Measurements from ENCODE around the gene DRC1. TPM values are rescaled to one million over a fixed set of nuclear protein-coding genes. Genes with fewer than 3 reads are reported as not detected.
A peak's percentile ranks its signal among the peaks of the same experiment; 100 is the strongest.

DRC1 gene
- total and polyA plus RNA-seq, 2 of the 13 experiments (the other 11 are each of a cell fraction or from before 2014, with no cell fraction given) = 0.07 TPM; not detected in 1

- TF ChIP-seq, protein P1, sequence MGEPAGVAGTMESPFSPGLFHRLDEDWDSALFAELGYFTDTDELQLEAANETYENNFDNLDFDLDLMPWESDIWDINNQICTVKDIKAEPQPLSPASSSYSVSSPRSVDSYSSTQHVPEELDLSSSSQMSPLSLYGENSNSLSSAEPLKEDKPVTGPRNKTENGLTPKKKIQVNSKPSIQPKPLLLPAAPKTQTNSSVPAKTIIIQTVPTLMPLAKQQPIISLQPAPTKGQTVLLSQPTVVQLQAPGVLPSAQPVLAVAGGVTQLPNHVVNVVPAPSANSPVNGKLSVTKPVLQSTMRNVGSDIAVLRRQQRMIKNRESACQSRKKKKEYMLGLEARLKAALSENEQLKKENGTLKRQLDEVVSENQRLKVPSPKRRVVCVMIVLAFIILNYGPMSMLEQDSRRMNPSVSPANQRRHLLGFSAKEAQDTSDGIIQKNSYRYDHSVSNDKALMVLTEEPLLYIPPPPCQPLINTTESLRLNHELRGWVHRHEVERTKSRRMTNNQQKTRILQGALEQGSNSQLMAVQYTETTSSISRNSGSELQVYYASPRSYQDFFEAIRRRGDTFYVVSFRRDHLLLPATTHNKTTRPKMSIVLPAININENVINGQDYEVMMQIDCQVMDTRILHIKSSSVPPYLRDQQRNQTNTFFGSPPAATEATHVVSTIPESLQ (CRISPR knock-in tag; conservative IDR thresholded peaks at IDR 0.05) = no peak
- no peak for TF ChIP-seq ETV6 (CRISPR knock-in tag; conservative IDR thresholded peaks at IDR 0.05)
- peak; percentile 88 for TF ChIP-seq ZFX (CRISPR knock-in tag; IDR thresholded peaks at IDR 0.05; ENCODE audit: low read depth)
- no peak for TF ChIP-seq TFAP4 (IDR thresholded peaks at IDR 0.05; ENCODE audit: borderline replicate concordance, low read depth)
- TF ChIP-seq ZNF280D (CRISPR knock-in tag; IDR thresholded peaks at IDR 0.05) = 0 out of 2 replicates have a peak, but pooled peaks have one; percentile 27
- TF ChIP-seq MIER3 (CRISPR knock-in tag; IDR thresholded peaks at IDR 0.05; ENCODE audit: borderline replicate concordance) = 0 out of 2 replicates have a peak, but pooled peaks have one; percentile 43
- TF ChIP-seq NFATC3 (CRISPR knock-in tag; IDR thresholded peaks at IDR 0.05) = no peak
- TF ChIP-seq REXO4 (CRISPR knock-in tag; IDR thresholded peaks at IDR 0.05; ENCODE audit: borderline replicate concordance) = peak; percentile 52; the same call in 1 of the 2 replicates
- TF ChIP-seq, protein P2, sequence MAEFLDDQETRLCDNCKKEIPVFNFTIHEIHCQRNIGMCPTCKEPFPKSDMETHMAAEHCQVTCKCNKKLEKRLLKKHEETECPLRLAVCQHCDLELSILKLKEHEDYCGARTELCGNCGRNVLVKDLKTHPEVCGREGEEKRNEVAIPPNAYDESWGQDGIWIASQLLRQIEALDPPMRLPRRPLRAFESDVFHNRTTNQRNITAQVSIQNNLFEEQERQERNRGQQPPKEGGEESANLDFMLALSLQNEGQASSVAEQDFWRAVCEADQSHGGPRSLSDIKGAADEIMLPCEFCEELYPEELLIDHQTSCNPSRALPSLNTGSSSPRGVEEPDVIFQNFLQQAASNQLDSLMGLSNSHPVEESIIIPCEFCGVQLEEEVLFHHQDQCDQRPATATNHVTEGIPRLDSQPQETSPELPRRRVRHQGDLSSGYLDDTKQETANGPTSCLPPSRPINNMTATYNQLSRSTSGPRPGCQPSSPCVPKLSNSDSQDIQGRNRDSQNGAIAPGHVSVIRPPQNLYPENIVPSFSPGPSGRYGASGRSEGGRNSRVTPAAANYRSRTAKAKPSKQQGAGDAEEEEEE (CRISPR knock-in tag; IDR thresholded peaks at IDR 0.05; ENCODE audit: borderline replicate concordance) = no peak
- no peak for TF ChIP-seq ZNF326 (CRISPR knock-in tag; IDR thresholded peaks at IDR 0.05; ENCODE audit: borderline replicate concordance)
- TF ChIP-seq, protein P3, sequence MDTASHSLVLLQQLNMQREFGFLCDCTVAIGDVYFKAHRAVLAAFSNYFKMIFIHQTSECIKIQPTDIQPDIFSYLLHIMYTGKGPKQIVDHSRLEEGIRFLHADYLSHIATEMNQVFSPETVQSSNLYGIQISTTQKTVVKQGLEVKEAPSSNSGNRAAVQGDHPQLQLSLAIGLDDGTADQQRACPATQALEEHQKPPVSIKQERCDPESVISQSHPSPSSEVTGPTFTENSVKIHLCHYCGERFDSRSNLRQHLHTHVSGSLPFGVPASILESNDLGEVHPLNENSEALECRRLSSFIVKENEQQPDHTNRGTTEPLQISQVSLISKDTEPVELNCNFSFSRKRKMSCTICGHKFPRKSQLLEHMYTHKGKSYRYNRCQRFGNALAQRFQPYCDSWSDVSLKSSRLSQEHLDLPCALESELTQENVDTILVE (CRISPR knock-in tag; IDR thresholded peaks at IDR 0.05) = 0 out of 2 replicates have a peak, but pooled peaks have one; percentile 25
- TF ChIP-seq RORA (CRISPR knock-in tag; IDR thresholded peaks at IDR 0.05) = no peak
- peak; percentile 79 for TF ChIP-seq RXRB (CRISPR knock-in tag; IDR thresholded peaks at IDR 0.05; ENCODE audit: borderline replicate concordance)
- no peak; the same call in 1 of the 2 replicates for TF ChIP-seq CREM (IDR thresholded peaks at IDR 0.05)
- no peak for TF ChIP-seq CREM (CRISPR knock-in tag; IDR thresholded peaks at IDR 0.05)
Observed at GRCh38 chr2:26456440-26457250, 54.9 kb downstream of the DRC1 start (continued).
